IMR-90 (cell line): ENCODE results near the gene PRR5L. TPM values are rescaled to one million over a fixed set of nuclear protein-coding genes. Genes with fewer than 3 reads are reported as not detected.

Experiments used
- ATAC-seq: fragments of 200-7000 bp; cut with Tn5 transposase; 2 replicates; pipeline ENCODE4 v1.9.1; 2020; ENCODE audit warnings: low read depth, mild to moderate bottlenecking, moderate library complexity
- BruUV-seq: library from RNA; stranded (reverse); fragments of 400-500 nt; replicated peaks from 2 replicates; lab custom pipeline; 2021; lab: Mats Ljungman, UMichigan
- CTCF ChIA-PET: fragments of 300-600 bp; formaldehyde crosslinking; extraction: SDS; loops from one replicate; lab custom pipeline; 2021; ENCODE audit warnings: antibody characterized with exemption; lab: Yijun Ruan, JAX
- POLR2A ChIA-PET: fragments of 300-600 bp; sonication (Branson Sonifier 250); formaldehyde crosslinking; loops from one replicate; lab custom pipeline; 2022; ENCODE audit warnings: antibody characterized with exemption; ENCODE audit not compliant: unreplicated experiment; lab: Charles Lee
- DNase-seq: peaks from one replicate; pipeline ENCODE4 v3.0.0; 2013
- H2AFZ ChIP-seq: replicated peaks from 2 replicates; pipeline ENCODE3; 2013; ENCODE audit warnings: low read length, mild to moderate bottlenecking; ENCODE audit not compliant: poor library complexity
- H2AK5ac ChIP-seq: 2 replicates; pipeline ENCODE4 v1.6.1; 2013; ENCODE audit warnings: low read depth, low read length, inconsistent platforms
- H2AK9ac ChIP-seq: replicated peaks from 2 replicates; pipeline ENCODE3; 2013; ENCODE audit warnings: mild to moderate bottlenecking, low read depth, low read length, moderate library complexity; ENCODE audit not compliant: poor library complexity
- H2BK120ac ChIP-seq: 2 replicates; pipeline ENCODE4 v1.6.1; 2013; ENCODE audit warnings: low read depth, low read length, inconsistent platforms
- H2BK15ac ChIP-seq: 3 replicates; pipeline ENCODE4 v1.6.1; 2013; ENCODE audit warnings: low read depth, low read length, inconsistent platforms
- H2BK20ac ChIP-seq: 2 replicates; pipeline ENCODE4 v1.6.1; 2013; ENCODE audit warnings: low read depth, mild to moderate bottlenecking, inconsistent platforms, low read length, moderate library complexity
- H2BK5ac ChIP-seq: 2 replicates; pipeline ENCODE4 v1.6.1; 2013; ENCODE audit warnings: mild to moderate bottlenecking, low read depth, low read length, inconsistent platforms; ENCODE audit not compliant: poor library complexity, severe bottlenecking
- H3K14ac ChIP-seq: replicated peaks from 2 replicates; pipeline ENCODE4 v1.6.1; 2013; ENCODE audit warnings: low read depth, low read length, inconsistent platforms
- H3K18ac ChIP-seq: 2 replicates; pipeline ENCODE4 v1.6.1; 2013; ENCODE audit warnings: low read depth, low read length, control low read depth
- H3K23ac ChIP-seq: 2 replicates; pipeline ENCODE4 v1.6.1; 2013; ENCODE audit warnings: low read depth, low read length, inconsistent platforms
- H3K27ac ChIP-seq: 2 replicates; pipeline ENCODE4 v1.5.1; 2013; ENCODE audit warnings: mild to moderate bottlenecking, control low read depth, low read length; ENCODE audit not compliant: insufficient read depth
- H3K27me3 ChIP-seq: 2 replicates; pipeline ENCODE4 v1.6.1; 2013; ENCODE audit warnings: low read length; ENCODE audit not compliant: control insufficient read depth, insufficient read depth
- H3K36me3 ChIP-seq: 2 replicates; pipeline ENCODE4 v1.6.1; 2013; ENCODE audit warnings: low read length, mixed read lengths; ENCODE audit not compliant: control insufficient read depth, insufficient read depth
- H3K4ac ChIP-seq: 2 replicates; pipeline ENCODE4 v1.6.1; 2013; ENCODE audit warnings: low read depth, low read length, inconsistent platforms
- H3K4me1 ChIP-seq: 2 replicates; pipeline ENCODE4 v1.6.1; 2013; ENCODE audit warnings: low read length, mixed read lengths; ENCODE audit not compliant: control insufficient read depth, insufficient read depth
- H3K4me2 ChIP-seq: 2 replicates; pipeline ENCODE4 v1.6.1; 2013; ENCODE audit warnings: low read depth, mild to moderate bottlenecking, control low read depth, low read length, moderate library complexity
- H3K4me3 ChIP-seq: 2 replicates; pipeline ENCODE4 v1.5.1; 2013; ENCODE audit warnings: low read depth, mild to moderate bottlenecking, control low read depth, low read length, moderate library complexity; ENCODE audit not compliant: insufficient read depth
- H3K56ac ChIP-seq: 2 replicates; pipeline ENCODE4 v1.6.1; 2013; ENCODE audit warnings: low read length, inconsistent platforms; ENCODE audit not compliant: insufficient read depth; ENCODE audit errors: extremely low read depth
- H3K79me1 ChIP-seq, 2 experiments: 2 replicates each; pipeline ENCODE4 v1.6.1; 2013; ENCODE audit warnings: low read length in 2 of 2, inconsistent platforms in 1 of 2, low read depth in 1 of 2
- H3K9ac ChIP-seq: 2 replicates; pipeline ENCODE4 v1.6.1; 2013; ENCODE audit warnings: low read depth, low read length, control low read depth
- H3K9me1 ChIP-seq: 2 replicates; pipeline ENCODE4 v1.6.1; 2013; ENCODE audit warnings: low read length, inconsistent platforms; ENCODE audit not compliant: insufficient read depth
- H3K9me3 ChIP-seq: 2 replicates; pipeline ENCODE4 v1.6.1; 2013; ENCODE audit warnings: low read length; ENCODE audit not compliant: control insufficient read depth, insufficient read depth
- H4K20me1 ChIP-seq: 2 replicates; pipeline ENCODE4 v1.6.1; 2013; ENCODE audit warnings: low read length, inconsistent platforms; ENCODE audit not compliant: insufficient read depth
- H4K5ac ChIP-seq: 2 replicates; pipeline ENCODE4 v1.6.1; 2013; ENCODE audit warnings: mild to moderate bottlenecking, low read depth, low read length, control low read depth
- H4K8ac ChIP-seq, 2 experiments: 2 replicates each; pipeline ENCODE4 v1.6.1; 2013; ENCODE audit warnings: low read depth in 2 of 2, low read length in 2 of 2, control low read depth in 1 of 2, inconsistent platforms in 1 of 2
- H4K91ac ChIP-seq: 2 replicates; pipeline ENCODE4 v1.6.1; 2013; ENCODE audit warnings: low read depth, low read length, inconsistent platforms; ENCODE audit not compliant: insufficient read depth
- BHLHE40 ChIP-seq: fragments of 150-350 bp; IDR thresholded peaks from 2 replicates; pipeline ENCODE4 v1.6.1; 2016; ENCODE audit warnings: mild to moderate bottlenecking, low read depth, low read length
- CEBPB ChIP-seq: IDR thresholded peaks from 2 replicates; pipeline ENCODE4 v1.6.1; 2012; ENCODE audit warnings: low read depth, low read length, improper control_type of control experiment
- FOS ChIP-seq: fragments of 150-350 bp; IDR thresholded peaks from 2 replicates; pipeline ENCODE4 v1.6.1; 2016; ENCODE audit warnings: low read depth, low read length
- MAZ ChIP-seq: IDR thresholded peaks from 2 replicates; pipeline ENCODE4 v1.6.1; 2012; ENCODE audit warnings: low read depth, mild to moderate bottlenecking, low read length, improper control_type of control experiment, moderate library complexity, borderline replicate concordance
- MXI1 ChIP-seq: IDR thresholded peaks from 2 replicates; pipeline ENCODE4 v1.6.1; 2012; ENCODE audit warnings: low read depth, mild to moderate bottlenecking, low read length, moderate library complexity, borderline replicate concordance
- NFE2L2 ChIP-seq: fragments of 150-350 bp; IDR thresholded peaks from 2 replicates; pipeline ENCODE4 v1.6.1; 2016; ENCODE audit warnings: low read depth, mild to moderate bottlenecking, low read length
- POLR2A ChIP-seq: IDR thresholded peaks from 2 replicates; pipeline ENCODE4 v1.6.1; 2012; ENCODE audit warnings: mild to moderate bottlenecking, low read depth, low read length
- RAD21 ChIP-seq: IDR thresholded peaks from 2 replicates; pipeline ENCODE4 v1.6.1; 2012; ENCODE audit warnings: low read length, improper control_type of control experiment
- RCOR1 ChIP-seq: IDR thresholded peaks from 2 replicates; pipeline ENCODE4 v1.6.1; 2012; ENCODE audit warnings: mild to moderate bottlenecking, low read length, improper control_type of control experiment; ENCODE audit not compliant: insufficient replicate concordance
- SMC3 ChIP-seq: fragments of 150-350 bp; IDR thresholded peaks from 2 replicates; pipeline ENCODE4 v1.6.1; 2016; ENCODE audit warnings: low read depth, mild to moderate bottlenecking, antibody characterized with exemption, low read length, moderate library complexity
- USF2 ChIP-seq: fragments of 150-350 bp; IDR thresholded peaks from 2 replicates; pipeline ENCODE4 v1.6.1; 2017; ENCODE audit warnings: mild to moderate bottlenecking, antibody characterized with exemption, low read length, low read depth
- dilution Hi-C: fragments of 300-500 bp; cut with HindIII; formaldehyde crosslinking; loops from one replicate; pipeline ENCODE4 v1.14.3; 2018; ENCODE audit warnings: low sequenced_read_pairs; ENCODE audit not compliant: unreplicated experiment
- in situ Hi-C: fragments of 300-500 bp; cut with MboI; formaldehyde crosslinking; loops from 3 replicates; pipeline ENCODE4 v1.14.3; 2019; ENCODE audit warnings: low sequenced_read_pairs, inconsistent platforms, mixed read lengths
- intact Hi-C: fragments of 100-400 bp; cut with micrococcal nuclease; formaldehyde crosslinking; loops from 2 replicates; pipeline ENCODE4 v1.10.0; 2022
- polyA plus RNA-seq, 3 experiments: library from polyadenylated mRNA; depleted of rRNA; stranded (reverse); fragments of >200 nt; gene quantifications; 2 replicates each; pipeline ENCODE4 v1.2.3, GENCODE V29; 2012; ENCODE audit warnings: low replicate concordance in 1 of 3
- total RNA-seq: library from RNA; depleted of rRNA; stranded (reverse); fragments of >200 nt; gene quantifications from 2 replicates; pipeline ENCODE4 v1.2.3, GENCODE V29; 2012
- TF ChIP-seq, protein P1 (sequence below): conservative IDR thresholded peaks from 2 replicates; pipeline ENCODE4 v1.5.1; 2012; ENCODE audit warnings: mild to moderate bottlenecking, low read depth, low read length, improper control_type of control experiment
- TF ChIP-seq, protein P2 (sequence below): fragments of 150-350 bp; IDR thresholded peaks from 2 replicates; pipeline ENCODE4 v1.6.1; 2016; ENCODE audit warnings: low read depth, mild to moderate bottlenecking, low read length, moderate library complexity, borderline replicate concordance

The PRR5L gene
- total and polyA plus RNA-seq, 2 of the 4 experiments (the other 2 are of a cell fraction) = 2.9 to 3.6 TPM

DNA sequence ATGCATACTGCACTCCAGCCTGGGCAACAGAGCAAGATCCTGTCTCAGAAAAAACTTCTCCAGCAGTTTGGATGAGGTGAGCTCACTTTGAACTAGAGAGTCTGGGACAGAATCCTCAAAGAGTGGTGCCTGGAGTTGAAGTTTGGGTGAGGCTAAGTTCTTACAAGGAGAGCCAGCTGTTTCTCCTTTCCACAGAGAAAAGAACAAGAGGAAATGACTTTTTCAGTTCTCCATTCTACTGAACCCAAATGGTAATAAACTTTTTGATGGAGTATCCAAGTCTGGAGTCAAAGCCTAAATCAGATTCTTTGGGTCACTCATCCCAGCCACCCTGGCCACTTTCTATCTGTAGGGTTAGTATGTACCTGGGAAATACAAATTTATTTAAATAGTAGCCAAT, 111.3 kb downstream of the PRR5L start:
- Histone ChIP-seq H3K36me3 (no peaks in the 10 kb centered on the region), H3K27me3 (no peaks in the 10 kb centered on the region), H2AK5ac (no peak overlapping the region), H3K4me2 (no peak overlapping the region), H3K79me1 (peaks cover 0 to 18% of the 10 kb centered on the region in 2 experiments; a peak in 1 of 4 replicates), H3K4me3 (no peak overlapping the region), H3K56ac (no peak overlapping the region), H3K4ac (no peak overlapping the region), H2AFZ (no peak overlapping the region), H3K18ac (no peak overlapping the region), H3K14ac (no peak overlapping the region), H4K91ac (no peak overlapping the region), H2BK15ac (no peak overlapping the region), H2AK9ac (no peak overlapping the region), H3K9me3 (no peaks in the 10 kb centered on the region), H3K9ac (no peak overlapping the region), H2BK20ac (no peak overlapping the region), H2BK5ac (no peak overlapping the region), H3K9me1 (peaks cover 30% of the 10 kb centered on the region), H4K5ac (no peak overlapping the region), H2BK120ac (no peak overlapping the region), H3K4me1 (peaks cover 32% of the 10 kb centered on the region), H3K23ac (no peak overlapping the region), H4K8ac (no peak overlapping the region), H3K27ac (no peak overlapping the region), H4K20me1 (no peaks in the 10 kb centered on the region; the same call in 1 of the 2 replicates)
- dilution Hi-C loops (no loop called here), intact Hi-C loops (no loop called here), in situ Hi-C loops (no loop called here)
- ATAC-seq (no peak), DNase-seq (no peak)
- ChIA-PET POLR2A (no interaction called here), CTCF (interaction anchor here (0.8 kb wide), 1 partner anchor 12 kb away, joined by 3 read pairs; no protein-coding TSS in a partner anchor)
- BruUV-seq = no TSS peak
- TF ChIP-seq, protein P1, sequence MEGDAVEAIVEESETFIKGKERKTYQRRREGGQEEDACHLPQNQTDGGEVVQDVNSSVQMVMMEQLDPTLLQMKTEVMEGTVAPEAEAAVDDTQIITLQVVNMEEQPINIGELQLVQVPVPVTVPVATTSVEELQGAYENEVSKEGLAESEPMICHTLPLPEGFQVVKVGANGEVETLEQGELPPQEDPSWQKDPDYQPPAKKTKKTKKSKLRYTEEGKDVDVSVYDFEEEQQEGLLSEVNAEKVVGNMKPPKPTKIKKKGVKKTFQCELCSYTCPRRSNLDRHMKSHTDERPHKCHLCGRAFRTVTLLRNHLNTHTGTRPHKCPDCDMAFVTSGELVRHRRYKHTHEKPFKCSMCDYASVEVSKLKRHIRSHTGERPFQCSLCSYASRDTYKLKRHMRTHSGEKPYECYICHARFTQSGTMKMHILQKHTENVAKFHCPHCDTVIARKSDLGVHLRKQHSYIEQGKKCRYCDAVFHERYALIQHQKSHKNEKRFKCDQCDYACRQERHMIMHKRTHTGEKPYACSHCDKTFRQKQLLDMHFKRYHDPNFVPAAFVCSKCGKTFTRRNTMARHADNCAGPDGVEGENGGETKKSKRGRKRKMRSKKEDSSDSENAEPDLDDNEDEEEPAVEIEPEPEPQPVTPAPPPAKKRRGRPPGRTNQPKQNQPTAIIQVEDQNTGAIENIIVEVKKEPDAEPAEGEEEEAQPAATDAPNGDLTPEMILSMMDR = no peak
- TF ChIP-seq BHLHE40 = no peak
- no peak for TF ChIP-seq SMC3
- TF ChIP-seq POLR2A = no peak
- no peak for TF ChIP-seq RCOR1
- TF ChIP-seq MXI1 = no peak
- no peak for TF ChIP-seq NFE2L2
- no peak for TF ChIP-seq FOS
- TF ChIP-seq RAD21 = no peak
- TF ChIP-seq CEBPB = no peak
- no peak for TF ChIP-seq USF2
- TF ChIP-seq, protein P2, sequence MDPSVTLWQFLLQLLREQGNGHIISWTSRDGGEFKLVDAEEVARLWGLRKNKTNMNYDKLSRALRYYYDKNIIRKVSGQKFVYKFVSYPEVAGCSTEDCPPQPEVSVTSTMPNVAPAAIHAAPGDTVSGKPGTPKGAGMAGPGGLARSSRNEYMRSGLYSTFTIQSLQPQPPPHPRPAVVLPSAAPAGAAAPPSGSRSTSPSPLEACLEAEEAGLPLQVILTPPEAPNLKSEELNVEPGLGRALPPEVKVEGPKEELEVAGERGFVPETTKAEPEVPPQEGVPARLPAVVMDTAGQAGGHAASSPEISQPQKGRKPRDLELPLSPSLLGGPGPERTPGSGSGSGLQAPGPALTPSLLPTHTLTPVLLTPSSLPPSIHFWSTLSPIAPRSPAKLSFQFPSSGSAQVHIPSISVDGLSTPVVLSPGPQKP = no peak
- no peak for TF ChIP-seq MAZ
